Panc1 (cell line): ENCODE measurements around the gene CWF19L2.

ENCODE experiments used
- POLR2AphosphoS5 ChIP-seq: IDR thresholded peaks from 2 replicates; pipeline ENCODE4 v1.6.1; 2012; ENCODE audit warnings: mild to moderate bottlenecking, low read depth, low read length, moderate library complexity
- SIN3A ChIP-seq: IDR thresholded peaks from 2 replicates; pipeline ENCODE4 v1.6.1; 2012; ENCODE audit warnings: low read depth, mild to moderate bottlenecking, low read length, moderate library complexity, borderline replicate concordance; ENCODE audit not compliant: insufficient read depth
- TF ChIP-seq, protein P1 (sequence below): fragments of 450-650 bp; IDR thresholded peaks from 2 replicates; pipeline ENCODE4 v1.5.1; 2017; ENCODE audit warnings: mild to moderate bottlenecking
- TF ChIP-seq, protein P2 (sequence below), 2 experiments: IDR thresholded peaks; 2 replicates each; pipeline ENCODE4 v1.6.1; 2011 to 2012; ENCODE audit warnings: low read depth in 2 of 2, control low read depth in 1 of 2, low read length in 1 of 2, mild to moderate bottlenecking in 1 of 2, moderate library complexity in 1 of 2; ENCODE audit not compliant: insufficient read depth in 1 of 2

DNA sequence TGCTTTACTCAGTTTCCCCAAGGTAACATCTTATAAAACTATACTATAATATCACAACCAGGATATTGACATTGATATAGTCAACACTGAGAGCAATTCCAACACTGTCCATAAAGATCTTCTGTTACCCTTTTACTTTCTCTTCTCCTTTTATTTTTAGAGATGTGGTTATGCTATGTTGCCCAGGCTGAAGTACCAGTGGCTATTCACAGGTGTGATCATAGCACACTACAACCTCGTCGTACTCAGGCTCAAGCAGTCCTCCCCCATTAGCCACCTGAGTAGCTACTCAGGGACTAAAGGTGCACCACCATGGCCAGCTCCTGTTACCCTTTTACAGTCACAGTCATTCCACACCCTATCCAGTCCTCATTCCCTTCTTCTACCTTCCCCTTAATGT is 119.7 kb downstream of the CWF19L2 start:
- TF ChIP-seq SIN3A (no peak), POLR2AphosphoS5 (no peak)
- TF ChIP-seq, protein P1, sequence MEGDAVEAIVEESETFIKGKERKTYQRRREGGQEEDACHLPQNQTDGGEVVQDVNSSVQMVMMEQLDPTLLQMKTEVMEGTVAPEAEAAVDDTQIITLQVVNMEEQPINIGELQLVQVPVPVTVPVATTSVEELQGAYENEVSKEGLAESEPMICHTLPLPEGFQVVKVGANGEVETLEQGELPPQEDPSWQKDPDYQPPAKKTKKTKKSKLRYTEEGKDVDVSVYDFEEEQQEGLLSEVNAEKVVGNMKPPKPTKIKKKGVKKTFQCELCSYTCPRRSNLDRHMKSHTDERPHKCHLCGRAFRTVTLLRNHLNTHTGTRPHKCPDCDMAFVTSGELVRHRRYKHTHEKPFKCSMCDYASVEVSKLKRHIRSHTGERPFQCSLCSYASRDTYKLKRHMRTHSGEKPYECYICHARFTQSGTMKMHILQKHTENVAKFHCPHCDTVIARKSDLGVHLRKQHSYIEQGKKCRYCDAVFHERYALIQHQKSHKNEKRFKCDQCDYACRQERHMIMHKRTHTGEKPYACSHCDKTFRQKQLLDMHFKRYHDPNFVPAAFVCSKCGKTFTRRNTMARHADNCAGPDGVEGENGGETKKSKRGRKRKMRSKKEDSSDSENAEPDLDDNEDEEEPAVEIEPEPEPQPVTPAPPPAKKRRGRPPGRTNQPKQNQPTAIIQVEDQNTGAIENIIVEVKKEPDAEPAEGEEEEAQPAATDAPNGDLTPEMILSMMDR = no peak
- TF ChIP-seq, protein P2, sequence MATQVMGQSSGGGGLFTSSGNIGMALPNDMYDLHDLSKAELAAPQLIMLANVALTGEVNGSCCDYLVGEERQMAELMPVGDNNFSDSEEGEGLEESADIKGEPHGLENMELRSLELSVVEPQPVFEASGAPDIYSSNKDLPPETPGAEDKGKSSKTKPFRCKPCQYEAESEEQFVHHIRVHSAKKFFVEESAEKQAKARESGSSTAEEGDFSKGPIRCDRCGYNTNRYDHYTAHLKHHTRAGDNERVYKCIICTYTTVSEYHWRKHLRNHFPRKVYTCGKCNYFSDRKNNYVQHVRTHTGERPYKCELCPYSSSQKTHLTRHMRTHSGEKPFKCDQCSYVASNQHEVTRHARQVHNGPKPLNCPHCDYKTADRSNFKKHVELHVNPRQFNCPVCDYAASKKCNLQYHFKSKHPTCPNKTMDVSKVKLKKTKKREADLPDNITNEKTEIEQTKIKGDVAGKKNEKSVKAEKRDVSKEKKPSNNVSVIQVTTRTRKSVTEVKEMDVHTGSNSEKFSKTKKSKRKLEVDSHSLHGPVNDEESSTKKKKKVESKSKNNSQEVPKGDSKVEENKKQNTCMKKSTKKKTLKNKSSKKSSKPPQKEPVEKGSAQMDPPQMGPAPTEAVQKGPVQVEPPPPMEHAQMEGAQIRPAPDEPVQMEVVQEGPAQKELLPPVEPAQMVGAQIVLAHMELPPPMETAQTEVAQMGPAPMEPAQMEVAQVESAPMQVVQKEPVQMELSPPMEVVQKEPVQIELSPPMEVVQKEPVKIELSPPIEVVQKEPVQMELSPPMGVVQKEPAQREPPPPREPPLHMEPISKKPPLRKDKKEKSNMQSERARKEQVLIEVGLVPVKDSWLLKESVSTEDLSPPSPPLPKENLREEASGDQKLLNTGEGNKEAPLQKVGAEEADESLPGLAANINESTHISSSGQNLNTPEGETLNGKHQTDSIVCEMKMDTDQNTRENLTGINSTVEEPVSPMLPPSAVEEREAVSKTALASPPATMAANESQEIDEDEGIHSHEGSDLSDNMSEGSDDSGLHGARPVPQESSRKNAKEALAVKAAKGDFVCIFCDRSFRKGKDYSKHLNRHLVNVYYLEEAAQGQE (IDR thresholded peaks at IDR 0.05; ENCODE audit: insufficient read depth in 1 of 2, low read depth in 2 of 2, low read length in 1 of 2) = no peak; a peak in 1 of 4 replicates
